Measurements from ENCODE around the gene ITIH2.
"Not testable (repeated sequence)": the region's sequence is repeated elsewhere in the genome, so short reads cannot be mapped to it uniquely, and the experiment has no call there.

ITIH2 gene

DNA sequence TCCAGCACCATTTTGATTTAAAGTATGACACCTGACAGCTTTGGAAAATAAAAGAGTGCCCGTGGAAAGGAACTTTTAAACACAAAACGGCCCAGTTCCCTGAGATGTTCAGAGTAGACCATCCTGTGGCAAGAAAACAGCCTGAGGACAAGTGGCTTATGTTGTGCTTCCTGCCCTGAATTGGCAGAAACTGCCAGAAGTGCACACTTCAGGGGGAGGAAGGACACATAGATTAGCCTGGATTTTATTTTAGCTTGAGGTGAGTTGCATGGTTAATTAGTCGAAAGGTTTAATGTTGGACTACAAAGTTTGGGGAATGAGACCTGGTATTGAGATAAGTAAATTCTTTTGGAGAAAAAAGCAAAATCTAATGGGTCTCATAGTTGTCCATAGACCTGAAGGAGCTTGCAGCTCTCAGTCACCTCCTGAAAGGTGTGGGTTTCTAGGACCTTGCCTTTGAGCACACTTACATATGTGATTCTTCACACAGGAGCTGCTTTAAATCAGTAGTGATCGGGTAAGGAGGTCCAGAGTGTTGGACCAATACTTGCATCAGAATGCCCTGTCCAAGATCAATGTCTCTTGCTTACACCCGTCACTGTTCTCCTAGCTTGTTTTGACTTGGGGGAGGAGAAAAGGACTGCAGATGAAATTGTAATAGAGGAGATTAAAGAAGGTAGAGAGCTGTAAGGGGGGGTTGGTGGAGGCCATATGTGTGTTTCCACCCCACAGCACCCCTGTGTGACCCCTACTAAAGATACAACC, 4.9 kb downstream of the ITIH2 start:
- H3K27me3 ChIP-seq (ENCODE audit: low read length), result no peaks in the 10 kb centered on the region

DNA sequence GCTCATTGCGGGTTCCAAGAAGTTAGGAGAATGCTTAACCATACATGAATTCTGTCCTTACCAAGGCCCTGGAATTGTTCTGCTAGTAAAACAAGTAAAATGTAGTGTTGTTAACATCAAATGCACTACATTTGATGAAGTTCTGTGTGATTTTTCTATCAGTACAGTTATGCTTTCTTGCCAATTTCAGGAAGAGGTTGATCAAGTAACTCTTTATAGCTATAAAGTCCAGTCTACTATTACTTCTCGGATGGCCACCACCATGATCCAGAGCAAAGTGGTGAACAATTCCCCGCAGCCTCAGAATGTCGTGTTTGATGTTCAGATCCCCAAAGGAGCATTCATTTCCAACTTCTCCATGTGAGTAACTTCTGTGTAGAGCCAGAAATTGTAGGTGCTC, 5.7 kb downstream of the ITIH2 start:
- Histone ChIP-seq H3K79me2 (ENCODE audit: insufficient read depth, low read length) (no peaks in the 10 kb centered on the region), H3K9me2 (replicated peaks; ENCODE audit: insufficient read depth, low read length) (no peaks in the 10 kb centered on the region), H3K27ac (ENCODE audit: low read depth, low read length) (no peak overlapping the region)

More for the DNA sequence above, 4.9 kb downstream of the ITIH2 start:
- Histone ChIP-seq H3K36me3 (ENCODE audit: low read length) (no peaks in the 10 kb centered on the region), H2AFZ (ENCODE audit: low read depth, low read length, severe bottlenecking) (no peak overlapping the region), H3K9me3 (ENCODE audit: insufficient read depth, low read length) (no peaks in the 10 kb centered on the region), H3K27ac (ENCODE audit: low read depth, low read length) (no peak overlapping the region), H4K20me1 (ENCODE audit: low read depth, low read length) (no peaks in the 10 kb centered on the region), H3K4me3 (ENCODE audit: insufficient read depth, low read length, poor library complexity, severe bottlenecking) (no peak overlapping the region), H3K9me2 (replicated peaks; ENCODE audit: insufficient read depth, low read length) (no peaks in the 10 kb centered on the region), H3K4me2 (ENCODE audit: low read depth, low read length, poor library complexity, severe bottlenecking) (no peak overlapping the region), H3K79me2 (ENCODE audit: insufficient read depth, low read length) (no peaks in the 10 kb centered on the region), H3F3A (ENCODE audit: insufficient read depth) (no peaks in the 10 kb centered on the region), H3K9ac (ENCODE audit: low read length) (no peak overlapping the region)
- TF ChIP-seq, protein P1, sequence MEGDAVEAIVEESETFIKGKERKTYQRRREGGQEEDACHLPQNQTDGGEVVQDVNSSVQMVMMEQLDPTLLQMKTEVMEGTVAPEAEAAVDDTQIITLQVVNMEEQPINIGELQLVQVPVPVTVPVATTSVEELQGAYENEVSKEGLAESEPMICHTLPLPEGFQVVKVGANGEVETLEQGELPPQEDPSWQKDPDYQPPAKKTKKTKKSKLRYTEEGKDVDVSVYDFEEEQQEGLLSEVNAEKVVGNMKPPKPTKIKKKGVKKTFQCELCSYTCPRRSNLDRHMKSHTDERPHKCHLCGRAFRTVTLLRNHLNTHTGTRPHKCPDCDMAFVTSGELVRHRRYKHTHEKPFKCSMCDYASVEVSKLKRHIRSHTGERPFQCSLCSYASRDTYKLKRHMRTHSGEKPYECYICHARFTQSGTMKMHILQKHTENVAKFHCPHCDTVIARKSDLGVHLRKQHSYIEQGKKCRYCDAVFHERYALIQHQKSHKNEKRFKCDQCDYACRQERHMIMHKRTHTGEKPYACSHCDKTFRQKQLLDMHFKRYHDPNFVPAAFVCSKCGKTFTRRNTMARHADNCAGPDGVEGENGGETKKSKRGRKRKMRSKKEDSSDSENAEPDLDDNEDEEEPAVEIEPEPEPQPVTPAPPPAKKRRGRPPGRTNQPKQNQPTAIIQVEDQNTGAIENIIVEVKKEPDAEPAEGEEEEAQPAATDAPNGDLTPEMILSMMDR (IDR thresholded peaks at IDR 0.05; ENCODE audit: insufficient read depth, low read length, poor library complexity, severe bottlenecking), result no peak
- no peak for TF ChIP-seq EZH2phosphoT487 (conservative IDR thresholded peaks at IDR 0.05; ENCODE audit: low read length)

DNA sequence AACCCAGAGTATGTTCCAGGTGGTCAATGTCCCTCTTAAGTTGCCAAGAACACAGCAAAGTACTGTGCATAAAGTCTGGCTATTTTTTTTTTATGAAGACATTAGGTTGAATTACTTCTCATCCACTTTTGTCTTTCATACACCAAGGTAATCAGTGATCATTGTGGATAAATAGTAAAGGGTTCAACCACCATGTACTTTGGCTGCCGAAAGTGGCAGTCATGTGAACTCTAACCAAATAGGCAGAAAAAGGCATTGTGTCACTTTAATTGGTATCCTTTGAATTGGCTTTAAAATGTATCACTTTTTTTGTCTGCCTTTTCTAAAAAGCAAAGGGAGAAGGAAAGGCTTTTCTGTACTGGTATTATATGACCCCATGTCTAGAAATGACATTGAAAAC, 7.3 kb downstream of the ITIH2 start:
- Histone ChIP-seq H4K20me1 (ENCODE audit: low read depth, low read length) (no peaks in the 10 kb centered on the region), H3K9ac (ENCODE audit: low read length) (no peak overlapping the region), H2AFZ (ENCODE audit: low read depth, low read length, severe bottlenecking) (no peak overlapping the region), H3K4me3 (ENCODE audit: insufficient read depth, low read length, poor library complexity, severe bottlenecking) (no peak overlapping the region), H3F3A (ENCODE audit: insufficient read depth) (no peaks in the 10 kb centered on the region), H3K79me2 (ENCODE audit: insufficient read depth, low read length) (no peaks in the 10 kb centered on the region), H3K9me2 (replicated peaks; ENCODE audit: insufficient read depth, low read length) (no peaks in the 10 kb centered on the region), H3K27me3 (ENCODE audit: low read length) (no peaks in the 10 kb centered on the region), H3K27ac (ENCODE audit: low read depth, low read length) (no peak overlapping the region), H3K4me2 (ENCODE audit: low read depth, low read length, poor library complexity, severe bottlenecking) (no peak overlapping the region), H3K36me3 (ENCODE audit: low read length) (no peaks in the 10 kb centered on the region), H3K9me3 (ENCODE audit: insufficient read depth, low read length) (no peaks in the 10 kb centered on the region)
- TF ChIP-seq, protein P1 (IDR thresholded peaks at IDR 0.05; ENCODE audit: insufficient read depth, low read length, poor library complexity, severe bottlenecking), result no peak
- TF ChIP-seq EZH2phosphoT487 (conservative IDR thresholded peaks at IDR 0.05; ENCODE audit: low read length), result no peak

More for the DNA sequence above, 5.7 kb downstream of the ITIH2 start:
- 0 out of 2 replicates have a peak, but pooled peaks have one; percentile 50 for TF ChIP-seq EZH2phosphoT487 (conservative IDR thresholded peaks at IDR 0.05; ENCODE audit: low read length)
- TF ChIP-seq, protein P1 (IDR thresholded peaks at IDR 0.05; ENCODE audit: insufficient read depth, low read length, poor library complexity, severe bottlenecking), result no peak
- H3K4me2 ChIP-seq (ENCODE audit: low read depth, low read length, poor library complexity, severe bottlenecking), result no peak overlapping the region
- H2AFZ ChIP-seq (ENCODE audit: low read depth, low read length, severe bottlenecking), result no peak overlapping the region
- no peak overlapping the region for H3K4me3 ChIP-seq (ENCODE audit: insufficient read depth, low read length, poor library complexity, severe bottlenecking)
- H4K20me1 ChIP-seq (ENCODE audit: low read depth, low read length), result no peaks in the 10 kb centered on the region
- no peaks in the 10 kb centered on the region for H3K36me3 ChIP-seq (ENCODE audit: low read length)
- H3K9ac ChIP-seq (ENCODE audit: low read length), result no peak overlapping the region
- no peaks in the 10 kb centered on the region for H3K27me3 ChIP-seq (ENCODE audit: low read length)
- no peaks in the 10 kb centered on the region for H3K9me3 ChIP-seq (ENCODE audit: insufficient read depth, low read length)
- no peaks in the 10 kb centered on the region for H3F3A ChIP-seq (ENCODE audit: insufficient read depth)

DNA sequence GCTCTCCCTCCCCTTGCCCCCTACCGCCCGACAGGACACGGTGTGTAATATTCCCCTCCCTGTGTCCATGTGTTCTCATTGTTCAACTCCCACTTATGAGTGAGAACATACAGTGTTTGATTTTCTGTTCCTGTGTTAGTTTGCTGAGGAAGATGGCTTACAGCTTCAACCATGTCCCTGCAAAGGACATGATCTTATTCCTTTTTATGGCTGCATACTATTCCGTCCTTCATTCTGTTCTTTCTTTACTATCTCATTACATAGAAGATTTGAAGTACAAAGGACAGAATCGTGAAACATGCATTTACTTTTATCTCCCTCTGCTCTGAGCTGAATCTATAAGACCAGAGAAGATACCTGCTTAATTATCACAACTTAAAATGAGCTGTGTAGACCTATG, 8.0 kb downstream of the ITIH2 start:
- H3K9me2 ChIP-seq (replicated peaks; ENCODE audit: insufficient read depth, low read length); H3K4me2 ChIP-seq (ENCODE audit: low read depth, low read length, poor library complexity, severe bottlenecking); H3K79me2 ChIP-seq (ENCODE audit: insufficient read depth, low read length); H3K4me3 ChIP-seq (ENCODE audit: insufficient read depth, low read length, poor library complexity, severe bottlenecking); H3K9me3 ChIP-seq (ENCODE audit: insufficient read depth, low read length); H4K20me1 ChIP-seq (ENCODE audit: low read depth, low read length); H3K27ac ChIP-seq (ENCODE audit: low read depth, low read length); H3K27me3 ChIP-seq (ENCODE audit: low read length); H3K36me3 ChIP-seq (ENCODE audit: low read length); H2AFZ ChIP-seq (ENCODE audit: low read depth, low read length, severe bottlenecking); H3K9ac ChIP-seq (ENCODE audit: low read length); H3F3A ChIP-seq (ENCODE audit: insufficient read depth): not testable (repeated sequence)
